ENCODE data around the gene C11orf91. TPM values are rescaled to one million over a fixed set of nuclear protein-coding genes. Genes with fewer than 3 reads are reported as not detected.

The C11orf91 gene
- total and polyA plus RNA-seq, 4 donors = 0.97 TPM; not detected in 3

Other genes with a start within 250 kb of the C11orf91 start
- 100 to 1,000 TPM; 665 to 881 TPM for gene CD59, start 35.6 kb upstream of the C11orf91 start, total RNA-seq
- 100 to 1,000 TPM; 213 to 543 TPM for gene CD59, start 35.6 kb upstream of the C11orf91 start, polyA plus RNA-seq
- 10 to 100 TPM; 33.7 to 35.8 TPM for gene FBXO3, start 73.7 kb upstream of the C11orf91 start, total RNA-seq
- gene FBXO3, start 73.7 kb upstream of the C11orf91 start, polyA plus RNA-seq = 10 to 100 TPM; 17.8 to 28.2 TPM
- gene LMO2, start 191.2 kb upstream of the C11orf91 start, total RNA-seq = 10 to 100 TPM; 25.5 to 51.7 TPM
- gene LMO2, start 191.2 kb upstream of the C11orf91 start, polyA plus RNA-seq = 10 to 100 TPM; 50.8 to 72.4 TPM

All from aorta (tissue), 4 donors.